Endothelial cell (in vitro differentiated cells): ENCODE data around the gene ZNG1B. TPM values are rescaled to one million over a fixed set of nuclear protein-coding genes. Genes with fewer than 3 reads are reported as not detected.
"Not testable (repeated sequence)": the region's sequence is repeated elsewhere in the genome, so short reads cannot be mapped to it uniquely, and the experiment has no call there.

ENCODE experiments used
- DNase-seq: peaks from one replicate; pipeline ENCODE4 v3.0.0; 2021; ENCODE audit warnings: low spot score
- H3K27ac Mint-ChIP-seq: one replicate; pipeline ENCODE4 v1.8.0; 2021; ENCODE audit warnings: mixed read lengths, inconsistent platforms; ENCODE audit not compliant: unreplicated experiment
- H3K27me3 Mint-ChIP-seq: one replicate; pipeline ENCODE4 v1.8.0; 2021; ENCODE audit warnings: mild to moderate bottlenecking, moderate library complexity, mixed read lengths, inconsistent platforms; ENCODE audit not compliant: unreplicated experiment
- H3K36me3 Mint-ChIP-seq: one replicate; pipeline ENCODE4 v1.8.0; 2021; ENCODE audit warnings: mild to moderate bottlenecking, low read depth, mixed read lengths, inconsistent platforms; ENCODE audit not compliant: unreplicated experiment
- H3K4me1 Mint-ChIP-seq: one replicate; pipeline ENCODE4 v1.8.0; 2021; ENCODE audit warnings: mild to moderate bottlenecking, mixed read lengths, inconsistent platforms; ENCODE audit not compliant: unreplicated experiment
- H3K4me3 Mint-ChIP-seq: one replicate; pipeline ENCODE4 v1.8.0; 2021; ENCODE audit warnings: mild to moderate bottlenecking, mixed read lengths, inconsistent platforms; ENCODE audit not compliant: unreplicated experiment
- H3K9me3 Mint-ChIP-seq: one replicate; pipeline ENCODE4 v1.8.0; 2021; ENCODE audit warnings: mixed read lengths, inconsistent platforms; ENCODE audit not compliant: unreplicated experiment
- total RNA-seq: library from RNA; stranded (reverse); fragmentation: NEBNext Ultra II Directional; extraction: Animal tissue kit (Norgen Biotek cat#: 25700); gene quantifications from one replicate; pipeline ENCODE4 v1.2.1, GENCODE V29; 2021; ENCODE audit not compliant: unreplicated experiment

The ZNG1B gene
- total RNA-seq, 1 donor from 2014 or later, result 29.3 TPM

GRCh38 chr2:113431773-113432172 lies 5.7 kb upstream of the ZNG1B start:
- not testable (repeated sequence) for H3K36me3 Mint-ChIP-seq, H3K9me3 Mint-ChIP-seq, H3K27me3 Mint-ChIP-seq, H3K27ac Mint-ChIP-seq, H3K4me1 Mint-ChIP-seq, H3K4me3 Mint-ChIP-seq, DNase-seq

- not testable (repeated sequence) for H3K4me1 Mint-ChIP-seq, DNase-seq, H3K4me3 Mint-ChIP-seq, H3K27me3 Mint-ChIP-seq, H3K9me3 Mint-ChIP-seq, H3K27ac Mint-ChIP-seq, H3K36me3 Mint-ChIP-seq
These were observed 4.0 kb upstream of the ZNG1B start for GRCh38 chr2:113433468-113433867.

- H3K36me3 Mint-ChIP-seq, H3K4me3 Mint-ChIP-seq, H3K27me3 Mint-ChIP-seq, H3K27ac Mint-ChIP-seq, H3K4me1 Mint-ChIP-seq, DNase-seq, H3K9me3 Mint-ChIP-seq: not testable (repeated sequence)
These were observed 28.3 kb downstream of the ZNG1B start for GRCh38 chr2:113465770-113466169.

- not testable (repeated sequence) for H3K4me1 Mint-ChIP-seq, H3K9me3 Mint-ChIP-seq, H3K27ac Mint-ChIP-seq, H3K4me3 Mint-ChIP-seq, H3K36me3 Mint-ChIP-seq, H3K27me3 Mint-ChIP-seq, DNase-seq
These were observed 39.3 kb downstream of the ZNG1B start for GRCh38 chr2:113476688-113477368.

- H3K27me3 Mint-ChIP-seq, H3K27ac Mint-ChIP-seq, H3K36me3 Mint-ChIP-seq, DNase-seq, H3K9me3 Mint-ChIP-seq, H3K4me1 Mint-ChIP-seq, H3K4me3 Mint-ChIP-seq: not testable (repeated sequence)
These were observed 59.0 kb downstream of the ZNG1B start for GRCh38 chr2:113496527-113496926.

- H3K27ac Mint-ChIP-seq, DNase-seq, H3K27me3 Mint-ChIP-seq, H3K4me3 Mint-ChIP-seq, H3K4me1 Mint-ChIP-seq, H3K36me3 Mint-ChIP-seq, H3K9me3 Mint-ChIP-seq: not testable (repeated sequence)
These were observed 60.9 kb downstream of the ZNG1B start, which contains the start of gene FOXD4L1 for GRCh38 chr2:113498365-113498764. Gene FOXD4L1, plus strand, starts transcription at chr2:113498665. Its CDS starts 592 bp downstream, at chr2:113499257.

- H3K9me3 Mint-ChIP-seq, H3K36me3 Mint-ChIP-seq, H3K4me3 Mint-ChIP-seq, H3K27ac Mint-ChIP-seq, DNase-seq, H3K27me3 Mint-ChIP-seq, H3K4me1 Mint-ChIP-seq: not testable (repeated sequence)
These were observed 61.8 kb downstream of the ZNG1B start for GRCh38 chr2:113499019-113499885.

- not testable (repeated sequence) for H3K4me3 Mint-ChIP-seq, H3K9me3 Mint-ChIP-seq, H3K36me3 Mint-ChIP-seq, H3K27me3 Mint-ChIP-seq, H3K4me1 Mint-ChIP-seq, DNase-seq, H3K27ac Mint-ChIP-seq
These were observed 62.6 kb downstream of the ZNG1B start for GRCh38 chr2:113499886-113500722.

GRCh38 chr2:113500723-113501038 lies 63.2 kb downstream of the ZNG1B start:
- not testable (repeated sequence) for H3K36me3 Mint-ChIP-seq, H3K9me3 Mint-ChIP-seq, H3K4me1 Mint-ChIP-seq, H3K27me3 Mint-ChIP-seq, DNase-seq, H3K27ac Mint-ChIP-seq, H3K4me3 Mint-ChIP-seq

GRCh38 chr2:113502216-113503093 lies 65.0 kb downstream of the ZNG1B start:
- not testable (repeated sequence) for H3K4me3 Mint-ChIP-seq, H3K9me3 Mint-ChIP-seq, DNase-seq, H3K4me1 Mint-ChIP-seq, H3K27me3 Mint-ChIP-seq, H3K27ac Mint-ChIP-seq, H3K36me3 Mint-ChIP-seq
